Measurements from ENCODE around the gene LTBP1. TPM values are rescaled to one million over a fixed set of nuclear protein-coding genes. Genes with fewer than 3 reads are reported as not detected.

The LTBP1 gene
- total and polyA plus RNA-seq, 4 donors = 5.8 to 57.6 (median 10.2) TPM

GRCh38 chr2:33081691-33082090 is 134.9 kb downstream of the LTBP1 start:
- Histone ChIP-seq H3K9me3 (ENCODE audit: control insufficient read depth in 4 of 4, low read length in 3 of 4) (no peaks in the 10 kb centered on the region), H3K27me3 (ENCODE audit: control insufficient read depth in 4 of 4, insufficient read depth in 4 of 4, low read length in 3 of 4) (no peaks in the 10 kb centered on the region), H3K27ac (ENCODE audit: low read depth in 1 of 2, low read length in 2 of 2) (no peak overlapping the region), H3K4me1 (ENCODE audit: control insufficient read depth in 4 of 4, insufficient read depth in 4 of 4, low read length in 3 of 4) (peaks cover 0 to 3% (median 0%) of the 10 kb centered on the region in 4 donors), H3K4me3 (ENCODE audit: low read depth in 1 of 3, low read length in 3 of 3) (no peak overlapping the region), H3K9ac (ENCODE audit: low read depth in 1 of 2, low read length in 2 of 2) (no peak overlapping the region), H3K36me3 (ENCODE audit: control insufficient read depth in 4 of 4, insufficient read depth in 3 of 4, low read depth in 1 of 4, low read length in 3 of 4) (no peaks in the 10 kb centered on the region)
- no peak for DNase-seq (ENCODE audit: low spot score)
- TF ChIP-seq FOXA1 (IDR thresholded peaks at IDR 0.05) (no peak), GABPA (IDR thresholded peaks at IDR 0.05 in 1 of 2, conservative IDR thresholded peaks at IDR 0.05 in 1 of 2) (no peak), SP1 (IDR thresholded peaks at IDR 0.05) (no peak), RXRA (IDR thresholded peaks at IDR 0.05) (no peak), EGR1 (IDR thresholded peaks at IDR 0.05; ENCODE audit: low read depth in 2 of 2) (no peak)
- TF ChIP-seq, protein P1, sequence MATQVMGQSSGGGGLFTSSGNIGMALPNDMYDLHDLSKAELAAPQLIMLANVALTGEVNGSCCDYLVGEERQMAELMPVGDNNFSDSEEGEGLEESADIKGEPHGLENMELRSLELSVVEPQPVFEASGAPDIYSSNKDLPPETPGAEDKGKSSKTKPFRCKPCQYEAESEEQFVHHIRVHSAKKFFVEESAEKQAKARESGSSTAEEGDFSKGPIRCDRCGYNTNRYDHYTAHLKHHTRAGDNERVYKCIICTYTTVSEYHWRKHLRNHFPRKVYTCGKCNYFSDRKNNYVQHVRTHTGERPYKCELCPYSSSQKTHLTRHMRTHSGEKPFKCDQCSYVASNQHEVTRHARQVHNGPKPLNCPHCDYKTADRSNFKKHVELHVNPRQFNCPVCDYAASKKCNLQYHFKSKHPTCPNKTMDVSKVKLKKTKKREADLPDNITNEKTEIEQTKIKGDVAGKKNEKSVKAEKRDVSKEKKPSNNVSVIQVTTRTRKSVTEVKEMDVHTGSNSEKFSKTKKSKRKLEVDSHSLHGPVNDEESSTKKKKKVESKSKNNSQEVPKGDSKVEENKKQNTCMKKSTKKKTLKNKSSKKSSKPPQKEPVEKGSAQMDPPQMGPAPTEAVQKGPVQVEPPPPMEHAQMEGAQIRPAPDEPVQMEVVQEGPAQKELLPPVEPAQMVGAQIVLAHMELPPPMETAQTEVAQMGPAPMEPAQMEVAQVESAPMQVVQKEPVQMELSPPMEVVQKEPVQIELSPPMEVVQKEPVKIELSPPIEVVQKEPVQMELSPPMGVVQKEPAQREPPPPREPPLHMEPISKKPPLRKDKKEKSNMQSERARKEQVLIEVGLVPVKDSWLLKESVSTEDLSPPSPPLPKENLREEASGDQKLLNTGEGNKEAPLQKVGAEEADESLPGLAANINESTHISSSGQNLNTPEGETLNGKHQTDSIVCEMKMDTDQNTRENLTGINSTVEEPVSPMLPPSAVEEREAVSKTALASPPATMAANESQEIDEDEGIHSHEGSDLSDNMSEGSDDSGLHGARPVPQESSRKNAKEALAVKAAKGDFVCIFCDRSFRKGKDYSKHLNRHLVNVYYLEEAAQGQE (IDR thresholded peaks at IDR 0.05) = no peak
- TF ChIP-seq, protein P2, sequence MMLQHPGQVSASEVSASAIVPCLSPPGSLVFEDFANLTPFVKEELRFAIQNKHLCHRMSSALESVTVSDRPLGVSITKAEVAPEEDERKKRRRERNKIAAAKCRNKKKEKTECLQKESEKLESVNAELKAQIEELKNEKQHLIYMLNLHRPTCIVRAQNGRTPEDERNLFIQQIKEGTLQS (IDR thresholded peaks at IDR 0.05) = no peak
- TF ChIP-seq, protein P3, sequence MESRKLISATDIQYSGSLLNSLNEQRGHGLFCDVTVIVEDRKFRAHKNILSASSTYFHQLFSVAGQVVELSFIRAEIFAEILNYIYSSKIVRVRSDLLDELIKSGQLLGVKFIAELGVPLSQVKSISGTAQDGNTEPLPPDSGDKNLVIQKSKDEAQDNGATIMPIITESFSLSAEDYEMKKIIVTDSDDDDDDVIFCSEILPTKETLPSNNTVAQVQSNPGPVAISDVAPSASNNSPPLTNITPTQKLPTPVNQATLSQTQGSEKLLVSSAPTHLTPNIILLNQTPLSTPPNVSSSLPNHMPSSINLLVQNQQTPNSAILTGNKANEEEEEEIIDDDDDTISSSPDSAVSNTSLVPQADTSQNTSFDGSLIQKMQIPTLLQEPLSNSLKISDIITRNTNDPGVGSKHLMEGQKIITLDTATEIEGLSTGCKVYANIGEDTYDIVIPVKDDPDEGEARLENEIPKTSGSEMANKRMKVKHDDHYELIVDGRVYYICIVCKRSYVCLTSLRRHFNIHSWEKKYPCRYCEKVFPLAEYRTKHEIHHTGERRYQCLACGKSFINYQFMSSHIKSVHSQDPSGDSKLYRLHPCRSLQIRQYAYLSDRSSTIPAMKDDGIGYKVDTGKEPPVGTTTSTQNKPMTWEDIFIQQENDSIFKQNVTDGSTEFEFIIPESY (IDR thresholded peaks at IDR 0.05) = no peak
- 69% methylated on average over 7 of the region's 7 CpGs for WGBS

GRCh38 chr2:33083699-33084387 is 137.1 kb downstream of the LTBP1 start:
- H3K4me3 ChIP-seq (ENCODE audit: low read depth in 1 of 3, low read length in 3 of 3) = no peak overlapping the region
- no peak overlapping the region for H3K9ac ChIP-seq (ENCODE audit: low read depth in 1 of 2, low read length in 2 of 2)
- no peaks in the 10 kb centered on the region for H3K27me3 ChIP-seq (ENCODE audit: control insufficient read depth in 4 of 4, insufficient read depth in 4 of 4, low read length in 3 of 4)
- 77% methylated on average over 6 of the region's 6 CpGs for WGBS
- no peak overlapping the region for H3K27ac ChIP-seq (ENCODE audit: low read depth in 1 of 2, low read length in 2 of 2)
- H3K9me3 ChIP-seq (ENCODE audit: control insufficient read depth in 4 of 4, low read length in 3 of 4) = no peaks in the 10 kb centered on the region
- TF ChIP-seq, protein P2 (IDR thresholded peaks at IDR 0.05) = no peak
- TF ChIP-seq, protein P3 (IDR thresholded peaks at IDR 0.05) = no peak
- TF ChIP-seq HNF4A (conservative IDR thresholded peaks at IDR 0.05) (no peak), JUND (IDR thresholded peaks at IDR 0.05) (no peak), YY1 (IDR thresholded peaks at IDR 0.05) (no peak), SP1 (IDR thresholded peaks at IDR 0.05) (no peak)
- TF ChIP-seq, protein P1 (IDR thresholded peaks at IDR 0.05) = no peak
- H3K4me1 ChIP-seq (ENCODE audit: control insufficient read depth in 4 of 4, insufficient read depth in 4 of 4, low read length in 3 of 4) = peaks cover 0 to 3% (median 0%) of the 10 kb centered on the region in 4 donors
- no peaks in the 10 kb centered on the region for H3K36me3 ChIP-seq (ENCODE audit: control insufficient read depth in 4 of 4, insufficient read depth in 3 of 4, low read depth in 1 of 4, low read length in 3 of 4)
- no peak for DNase-seq (ENCODE audit: low spot score)

Measured in liver (tissue), 9 donors.